Measurements from ENCODE around the gene ZNF592.
A peak's percentile ranks its signal among the peaks of the same experiment; 100 is the strongest.

ZNF592 gene

DNA sequence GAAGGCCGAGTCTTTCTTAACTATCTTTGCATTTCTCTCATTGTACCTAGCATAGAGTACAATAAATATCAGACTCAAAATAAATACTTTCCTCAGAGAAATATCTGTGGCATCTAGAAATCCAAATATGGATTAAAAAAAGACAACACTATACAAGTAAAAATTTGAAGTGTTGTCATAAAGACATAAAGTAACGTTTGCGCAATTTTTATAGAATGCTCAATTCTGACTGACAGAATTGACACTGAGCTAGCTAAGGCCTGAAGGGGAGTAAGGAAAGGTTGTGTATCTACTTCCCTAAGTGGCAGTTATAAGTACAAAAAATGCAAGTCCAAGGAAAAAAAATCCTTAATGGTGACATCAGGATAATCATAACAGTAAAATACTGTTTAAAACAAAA, 33.6 kb upstream of the ZNF592 start:
- peak overlapping the region; percentile 97 for H3K4me3 ChIP-seq (ENCODE audit: low read depth, low read length)
- DNase-seq (ENCODE audit: low read depth), result no peak
- TF ChIP-seq, protein P1, sequence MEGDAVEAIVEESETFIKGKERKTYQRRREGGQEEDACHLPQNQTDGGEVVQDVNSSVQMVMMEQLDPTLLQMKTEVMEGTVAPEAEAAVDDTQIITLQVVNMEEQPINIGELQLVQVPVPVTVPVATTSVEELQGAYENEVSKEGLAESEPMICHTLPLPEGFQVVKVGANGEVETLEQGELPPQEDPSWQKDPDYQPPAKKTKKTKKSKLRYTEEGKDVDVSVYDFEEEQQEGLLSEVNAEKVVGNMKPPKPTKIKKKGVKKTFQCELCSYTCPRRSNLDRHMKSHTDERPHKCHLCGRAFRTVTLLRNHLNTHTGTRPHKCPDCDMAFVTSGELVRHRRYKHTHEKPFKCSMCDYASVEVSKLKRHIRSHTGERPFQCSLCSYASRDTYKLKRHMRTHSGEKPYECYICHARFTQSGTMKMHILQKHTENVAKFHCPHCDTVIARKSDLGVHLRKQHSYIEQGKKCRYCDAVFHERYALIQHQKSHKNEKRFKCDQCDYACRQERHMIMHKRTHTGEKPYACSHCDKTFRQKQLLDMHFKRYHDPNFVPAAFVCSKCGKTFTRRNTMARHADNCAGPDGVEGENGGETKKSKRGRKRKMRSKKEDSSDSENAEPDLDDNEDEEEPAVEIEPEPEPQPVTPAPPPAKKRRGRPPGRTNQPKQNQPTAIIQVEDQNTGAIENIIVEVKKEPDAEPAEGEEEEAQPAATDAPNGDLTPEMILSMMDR (conservative IDR thresholded peaks at IDR 0.05; ENCODE audit: low read depth, low read length), result no peak

DNA sequence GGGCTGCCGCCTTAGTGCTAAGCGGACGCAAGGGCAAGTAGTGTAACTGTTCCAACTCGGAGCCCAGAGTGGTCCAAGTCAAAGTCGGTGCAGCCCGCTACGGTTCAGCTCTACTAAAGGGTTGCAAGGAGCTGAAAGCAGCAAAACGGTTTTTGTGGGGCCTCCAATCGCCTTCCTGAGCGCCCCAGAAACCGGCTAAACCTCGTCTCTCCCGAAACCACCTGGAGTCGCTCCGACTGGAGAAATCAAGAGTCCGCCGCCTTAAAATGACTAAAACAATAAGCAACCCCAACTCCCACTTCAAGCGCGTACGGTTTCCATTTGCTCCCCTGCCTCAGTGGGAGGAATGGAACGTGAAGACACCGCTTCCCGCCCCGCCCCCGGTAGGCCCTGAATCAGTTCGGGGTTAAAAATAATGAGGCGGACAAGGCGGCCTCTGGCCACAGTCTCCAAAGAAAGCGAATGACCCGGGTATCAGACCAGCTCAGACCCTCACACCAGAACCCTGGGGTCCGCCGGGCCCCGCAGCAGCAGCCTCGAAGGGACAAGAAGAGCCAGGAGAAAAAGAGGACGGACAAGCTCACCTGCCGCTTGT, 32.9 kb upstream of the ZNF592 start:
- TF ChIP-seq, protein P1 (conservative IDR thresholded peaks at IDR 0.05; ENCODE audit: low read depth, low read length), result no peak
- peak; percentile 44 for DNase-seq (ENCODE audit: low read depth)

DNA sequence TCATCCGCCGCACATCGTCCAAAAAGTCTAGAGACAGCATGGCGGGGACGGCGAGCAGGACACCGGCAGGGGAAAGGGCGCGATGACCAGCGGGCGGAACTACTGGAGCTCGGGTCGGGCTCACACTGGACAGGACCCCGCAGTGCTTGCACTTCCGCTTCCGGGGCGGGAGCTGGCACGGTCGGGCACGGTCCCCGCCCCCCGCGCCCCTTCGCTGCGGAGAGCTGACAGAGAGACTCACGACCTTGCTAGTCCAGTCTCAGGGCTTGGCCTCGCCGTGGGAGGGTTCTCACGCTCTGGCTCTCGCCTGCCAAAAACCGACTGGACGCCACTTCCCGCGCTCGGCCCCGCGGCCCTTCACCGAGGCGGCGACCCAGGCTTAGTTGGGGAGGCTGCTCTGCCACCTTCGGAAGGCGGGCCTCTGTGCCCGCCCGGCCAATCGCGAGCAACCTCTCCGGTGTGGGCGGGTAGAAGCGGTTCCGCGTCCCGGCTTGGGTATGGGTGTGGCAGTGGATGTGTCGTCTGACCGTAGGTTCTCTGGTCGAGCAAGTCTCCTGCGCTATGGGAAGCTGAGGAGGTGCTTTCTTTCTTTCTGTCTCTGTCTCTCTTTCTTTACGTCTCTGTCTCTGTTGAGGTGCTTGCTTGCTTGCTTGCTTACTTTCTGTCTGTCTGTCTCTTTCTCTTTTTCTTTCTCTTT, 32.2 kb upstream of the ZNF592 start, which contains the start of gene SEC11A:
Gene SEC11A (minus strand): TSS at position 104 of the 697 bp plus-strand sequence. CDS start 64 bp downstream, at position 40.
- TF ChIP-seq, protein P1 (conservative IDR thresholded peaks at IDR 0.05; ENCODE audit: low read depth, low read length), result no peak
- peak; percentile 91 for DNase-seq (ENCODE audit: low read depth)
- H3K4me3 ChIP-seq (ENCODE audit: low read depth, low read length), result peak within 1 kb of the TSS; percentile 97

More for the DNA sequence above, 32.9 kb upstream of the ZNF592 start:
- H3K4me3 ChIP-seq (ENCODE audit: low read depth, low read length), result peak overlapping the region; percentile 97

DNA sequence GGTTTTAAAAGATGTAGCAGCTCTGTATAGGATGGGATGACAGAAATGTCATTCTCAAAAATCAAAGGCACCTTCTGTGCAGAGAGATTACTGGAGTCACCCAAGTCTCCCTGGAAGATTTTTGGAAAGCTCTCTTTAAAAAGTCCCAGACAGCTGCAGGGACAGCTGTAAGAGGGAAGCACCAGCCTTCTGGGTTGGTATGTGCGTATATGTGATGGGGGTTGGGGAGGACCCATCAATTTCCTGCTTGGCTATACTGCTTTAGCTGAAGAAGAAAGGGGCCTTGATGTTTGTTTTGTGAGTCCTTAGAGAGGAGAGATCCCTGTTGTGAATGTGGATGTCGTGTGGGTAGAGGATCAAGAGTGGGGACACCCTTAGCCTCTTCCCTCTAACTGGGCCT, 27.0 kb upstream of the ZNF592 start:
- TF ChIP-seq, protein P1 (conservative IDR thresholded peaks at IDR 0.05; ENCODE audit: low read depth, low read length), result no peak
- H3K4me3 ChIP-seq (ENCODE audit: low read depth, low read length), result no peak overlapping the region
- no peak for DNase-seq (ENCODE audit: low read depth)

DNA sequence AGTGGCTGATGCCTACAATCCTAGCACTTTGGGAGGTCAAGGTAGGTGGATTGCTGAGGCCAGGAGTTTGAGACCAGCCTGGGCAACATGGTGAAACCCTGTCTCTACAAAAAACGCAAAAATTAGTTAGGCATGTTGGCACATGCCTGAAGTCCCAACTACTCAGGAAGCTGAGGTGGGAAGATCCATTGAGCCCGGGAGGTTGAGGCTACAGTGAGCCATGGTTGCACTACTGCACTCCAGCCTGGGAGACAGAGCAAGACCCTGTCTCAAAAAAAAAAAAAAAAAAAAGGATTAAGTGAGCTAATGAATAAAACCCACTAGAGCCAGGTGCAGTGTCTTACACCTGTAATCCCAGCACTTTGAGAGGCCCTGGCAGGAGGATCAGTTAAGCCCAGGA, 25.8 kb upstream of the ZNF592 start:
- TF ChIP-seq, protein P1 (conservative IDR thresholded peaks at IDR 0.05; ENCODE audit: low read depth, low read length), result no peak
- no peak overlapping the region for H3K4me3 ChIP-seq (ENCODE audit: low read depth, low read length)
- DNase-seq (ENCODE audit: low read depth), result no peak

DNA sequence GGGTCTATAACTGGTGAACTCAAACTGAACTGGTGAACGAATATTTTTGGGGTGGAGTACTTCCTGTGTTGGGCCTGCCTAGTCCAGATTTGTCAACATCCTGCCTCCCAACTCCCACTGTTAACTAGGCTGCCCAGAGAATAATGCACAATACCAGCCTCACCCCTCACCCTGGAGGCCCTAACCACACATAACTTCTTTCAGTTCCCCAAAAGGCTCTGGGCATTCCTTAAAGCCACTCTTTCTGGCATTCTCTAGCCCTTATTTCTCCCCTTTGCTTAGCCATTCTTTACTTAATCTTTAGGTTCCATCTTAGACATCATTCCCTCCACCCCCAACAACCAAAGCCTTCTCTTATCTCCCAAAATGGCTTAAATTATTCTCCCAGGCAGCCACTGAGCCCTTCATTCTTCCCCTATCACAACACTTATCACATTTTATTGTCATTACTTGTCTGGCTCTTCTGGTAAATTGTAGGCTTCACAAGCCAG, 23.3 kb upstream of the ZNF592 start:
- TF ChIP-seq, protein P1 (conservative IDR thresholded peaks at IDR 0.05; ENCODE audit: low read depth, low read length), result no peak
- peak; percentile 34 for DNase-seq (ENCODE audit: low read depth)

More for the DNA sequence above, 23.3 kb upstream of the ZNF592 start:
- H3K4me3 ChIP-seq (ENCODE audit: low read depth, low read length), result no peak overlapping the region
